Fibroblast of lung (primary cell): Measurements from ENCODE around the gene KHDC1L.

Source experiments
- EZH2 ChIP-seq: IDR thresholded peaks from 2 replicates; pipeline ENCODE4 v1.5.1; 2012; ENCODE audit warnings: low read length, control low read depth, mild to moderate bottlenecking; ENCODE audit errors: missing control alignments
- TF ChIP-seq, protein P1 (sequence below), 2 donors: IDR thresholded peaks in 1 of 2; conservative IDR thresholded peaks in 1 of 2; 1 replicate in 1 of 2; 2 replicates in 1 of 2; pipeline ENCODE4 v1.5.1; 2011 to 2012; ENCODE audit warnings: low read length in 2 of 2, control low read depth in 1 of 2, inconsistent platforms in 1 of 2, low read depth in 1 of 2, mild to moderate bottlenecking in 1 of 2

DNA sequence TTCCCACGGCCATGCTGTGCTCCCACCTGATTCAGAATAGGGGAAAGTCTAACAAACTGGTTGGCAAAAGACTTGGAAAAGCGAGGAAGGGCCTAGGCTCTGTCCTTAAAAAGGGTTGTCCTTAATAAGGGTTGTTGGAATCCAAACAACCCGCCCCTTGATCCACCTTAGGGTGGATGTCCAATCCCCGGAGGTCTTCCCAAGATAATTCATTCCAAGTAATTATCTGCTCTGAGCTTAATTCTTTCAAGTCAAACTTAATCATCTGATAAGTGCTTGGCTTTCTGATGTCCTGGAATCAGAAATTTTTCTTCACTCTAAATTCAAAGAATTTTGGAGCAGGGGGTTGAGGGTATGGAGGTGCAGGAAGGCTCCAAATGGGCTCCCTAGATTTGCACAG is at the start of gene KHDC1L:
- TF ChIP-seq, protein P1, sequence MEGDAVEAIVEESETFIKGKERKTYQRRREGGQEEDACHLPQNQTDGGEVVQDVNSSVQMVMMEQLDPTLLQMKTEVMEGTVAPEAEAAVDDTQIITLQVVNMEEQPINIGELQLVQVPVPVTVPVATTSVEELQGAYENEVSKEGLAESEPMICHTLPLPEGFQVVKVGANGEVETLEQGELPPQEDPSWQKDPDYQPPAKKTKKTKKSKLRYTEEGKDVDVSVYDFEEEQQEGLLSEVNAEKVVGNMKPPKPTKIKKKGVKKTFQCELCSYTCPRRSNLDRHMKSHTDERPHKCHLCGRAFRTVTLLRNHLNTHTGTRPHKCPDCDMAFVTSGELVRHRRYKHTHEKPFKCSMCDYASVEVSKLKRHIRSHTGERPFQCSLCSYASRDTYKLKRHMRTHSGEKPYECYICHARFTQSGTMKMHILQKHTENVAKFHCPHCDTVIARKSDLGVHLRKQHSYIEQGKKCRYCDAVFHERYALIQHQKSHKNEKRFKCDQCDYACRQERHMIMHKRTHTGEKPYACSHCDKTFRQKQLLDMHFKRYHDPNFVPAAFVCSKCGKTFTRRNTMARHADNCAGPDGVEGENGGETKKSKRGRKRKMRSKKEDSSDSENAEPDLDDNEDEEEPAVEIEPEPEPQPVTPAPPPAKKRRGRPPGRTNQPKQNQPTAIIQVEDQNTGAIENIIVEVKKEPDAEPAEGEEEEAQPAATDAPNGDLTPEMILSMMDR (conservative IDR thresholded peaks at IDR 0.05 in 1 of 2, IDR thresholded peaks at IDR 0.05 in 1 of 2; ENCODE audit: low read depth in 1 of 2, low read length in 2 of 2), result no peak
- no peak for TF ChIP-seq EZH2
